Transverse colon (tissue), 4 donors: ENCODE results near the gene NEK9.

Experiments used
- CTCF ChIP-seq, 5 experiments: fragments of 200-600 bp in 3 of 5; fragments of 450-650 bp in 2 of 5; sonication (generic) in 3 of 5; IDR thresholded peaks; 1 replicate in 2 of 5; 2 replicates in 3 of 5; pipeline ENCODE4 v1.5.1; 2016 to 2017; ENCODE audit warnings: antibody characterized with exemption in 5 of 5, inconsistent platforms in 3 of 5, mild to moderate bottlenecking in 2 of 5, moderate library complexity in 1 of 5
- EP300 ChIP-seq: sonication (generic); formaldehyde crosslinking; IDR thresholded peaks from one replicate; pipeline ENCODE4 v1.6.1; 2017; ENCODE audit warnings: antibody characterized with exemption, low read depth
- POLR2A ChIP-seq: fragments of 450-650 bp; IDR thresholded peaks from one replicate; pipeline ENCODE4 v1.6.1; 2016; ENCODE audit warnings: antibody characterized with exemption, mild to moderate bottlenecking, moderate library complexity
- POLR2AphosphoS5 ChIP-seq, 3 donors: sonication (generic); formaldehyde crosslinking; IDR thresholded peaks; one replicate each; pipeline ENCODE4 v1.6.1; 2016; ENCODE audit warnings: antibody characterized with exemption in 3 of 3

GRCh38 chr14:75046275-75046674 is 80.6 kb downstream of the NEK9 start:
- TF ChIP-seq POLR2AphosphoS5 (IDR thresholded peaks at IDR 0.05) = no peak
- TF ChIP-seq POLR2A = no peak
- TF ChIP-seq EP300 = no peak
- no peak for TF ChIP-seq CTCF (IDR thresholded peaks at IDR 0.05)
